Hepatocyte (in vitro differentiated cells): ENCODE measurements around the gene KIAA0319L.

ENCODE experiments used
- CTCF ChIP-seq: fragments of 200-600 bp; sonication (generic); IDR thresholded peaks from 2 replicates; pipeline ENCODE4 v1.5.1; 2016; ENCODE audit warnings: antibody characterized with exemption, mild to moderate bottlenecking; ENCODE audit not compliant: poor library complexity
- EZH2 ChIP-seq: fragments of 200-600 bp; sonication (generic); IDR thresholded peaks from 2 replicates; pipeline ENCODE4 v1.6.1; 2016; ENCODE audit warnings: antibody characterized with exemption, mild to moderate bottlenecking, borderline replicate concordance

GRCh38 chr1:35532497-35533223 is 24.5 kb downstream of the KIAA0319L start:
- no peak for TF ChIP-seq CTCF
- TF ChIP-seq EZH2, result no peak
